ENCODE data around the gene FSTL4.

The FSTL4 gene

GRCh38 chr5:133364936-133365707 lies 247.2 kb downstream of the FSTL4 start:
- no peak for DNase-seq (ENCODE audit: low spot score)

- DNase-seq (ENCODE audit: low spot score): no peak
Measured at GRCh38 chr5:133363807-133364587, 248.3 kb downstream of the FSTL4 start.

- DNase-seq (ENCODE audit: low spot score): no peak
Measured at GRCh38 chr5:133362438-133362837, 249.9 kb downstream of the FSTL4 start.

GRCh38 chr5:133361922-133362321 lies 250.4 kb downstream of the FSTL4 start:
- DNase-seq (ENCODE audit: low spot score): no peak

GRCh38 chr5:133360693-133361472 lies 251.5 kb downstream of the FSTL4 start:
- no peak for DNase-seq (ENCODE audit: low spot score)

GRCh38 chr5:133359861-133360260 lies 252.5 kb downstream of the FSTL4 start:
- no peak for DNase-seq (ENCODE audit: low spot score)

- DNase-seq (ENCODE audit: low spot score): no peak
Measured at GRCh38 chr5:133358271-133358670, 254.1 kb downstream of the FSTL4 start.

- DNase-seq (ENCODE audit: low spot score): no peak
Measured at GRCh38 chr5:133357758-133358157, 254.6 kb downstream of the FSTL4 start.

- no peak for DNase-seq (ENCODE audit: low spot score)
Measured at GRCh38 chr5:133356984-133357421, 255.3 kb downstream of the FSTL4 start.

- no peak for DNase-seq (ENCODE audit: low spot score)
Measured at GRCh38 chr5:133356396-133356983, 255.9 kb downstream of the FSTL4 start.

- no peak for DNase-seq (ENCODE audit: low spot score)
Measured at GRCh38 chr5:133354323-133355185, 257.8 kb downstream of the FSTL4 start.

- DNase-seq (ENCODE audit: low spot score): no peak
Measured at GRCh38 chr5:133353741-133354140, 258.6 kb downstream of the FSTL4 start.

- DNase-seq (ENCODE audit: low spot score): no peak
Measured at GRCh38 chr5:133348406-133348805, 263.9 kb downstream of the FSTL4 start.

- DNase-seq (ENCODE audit: low spot score): no peak
Measured at GRCh38 chr5:133347039-133347438, 265.3 kb downstream of the FSTL4 start.

- DNase-seq (ENCODE audit: low spot score): no peak
Measured at GRCh38 chr5:133344266-133344665, 268.1 kb downstream of the FSTL4 start.

- DNase-seq (ENCODE audit: low spot score): no peak
Measured at GRCh38 chr5:133343196-133343595, 269.1 kb downstream of the FSTL4 start.

- no peak for DNase-seq (ENCODE audit: low spot score)
Measured at GRCh38 chr5:133341915-133342710, 270.2 kb downstream of the FSTL4 start.

- DNase-seq (ENCODE audit: low spot score): no peak
Measured at GRCh38 chr5:133341296-133341695, 271.0 kb downstream of the FSTL4 start.

GRCh38 chr5:133340822-133341221 lies 271.5 kb downstream of the FSTL4 start:
- no peak for DNase-seq (ENCODE audit: low spot score)

- no peak for DNase-seq (ENCODE audit: low spot score)
Measured at GRCh38 chr5:133340002-133340755, 272.2 kb downstream of the FSTL4 start.
